Measurements from ENCODE around the gene KSR1. TPM values are rescaled to one million over a fixed set of nuclear protein-coding genes. Genes with fewer than 3 reads are reported as not detected.
"Not testable (repeated sequence)": the region's sequence is repeated elsewhere in the genome, so short reads cannot be mapped to it uniquely, and the experiment has no call there.

KSR1 gene
- total and polyA plus RNA-seq, 2 experiments from 2014 or later: 7.8 to 53.2 TPM

GRCh38 chr17:27666270-27666669 lies 210.0 kb downstream of the KSR1 start:
- H3K4me3 ChIP-seq; H3K4me1 Mint-ChIP-seq; H3K36me3 Mint-ChIP-seq (ENCODE audit: low read depth); H3K9me3 Mint-ChIP-seq; H3K27ac ChIP-seq (ENCODE audit: low read depth); H3K9me2 ChIP-seq (ENCODE audit: insufficient read depth); H3K27ac Mint-ChIP-seq; H3K36me3 ChIP-seq (ENCODE audit: insufficient read depth); H3K4me1 ChIP-seq (ENCODE audit: insufficient read depth); H4K20me1 ChIP-seq (replicated peaks; ENCODE audit: insufficient read depth); H3K4me3 Mint-ChIP-seq; H3F3A ChIP-seq (replicated peaks; ENCODE audit: low read depth); H3K4me2 ChIP-seq; DNase-seq (ENCODE audit: low spot score); H3K27me3 ChIP-seq (ENCODE audit: insufficient read depth); H3K27me3 Mint-ChIP-seq (ENCODE audit: insufficient read depth, low read depth, poor library complexity); ATAC-seq; H3K79me2 ChIP-seq (replicated peaks; ENCODE audit: insufficient read depth); H2AFZ ChIP-seq: not testable (repeated sequence)

- Histone ChIP-seq H2AFZ (no peak overlapping the region), H3K4me2 (no peak overlapping the region), H3K36me3 (ENCODE audit: insufficient read depth) (no peaks in the 10 kb centered on the region), H3K9me2 (ENCODE audit: insufficient read depth) (no peaks in the 10 kb centered on the region), H3K79me2 (replicated peaks; ENCODE audit: insufficient read depth) (no peaks in the 10 kb centered on the region), H3K27me3 (ENCODE audit: insufficient read depth) (no peaks in the 10 kb centered on the region), H3K4me1 (ENCODE audit: insufficient read depth) (no peaks in the 10 kb centered on the region), H3K27ac (ENCODE audit: low read depth) (no peak overlapping the region), H3K4me3 (no peak overlapping the region), H4K20me1 (replicated peaks; ENCODE audit: insufficient read depth) (no peaks in the 10 kb centered on the region), H3F3A (replicated peaks; ENCODE audit: low read depth) (no peaks in the 10 kb centered on the region)
- no peak overlapping the region for H3K27ac Mint-ChIP-seq
- peaks cover 3% of the 10 kb centered on the region; the same call in 1 of the 3 replicates for H3K9me3 Mint-ChIP-seq
- ATAC-seq (no peak), DNase-seq (ENCODE audit: low spot score) (no peak)
- TF ChIP-seq CTCF (conservative IDR thresholded peaks at IDR 0.05; ENCODE audit: low read depth in 2 of 2) (no peak), ETS1 (IDR thresholded peaks at IDR 0.05) (no peak), ZNF462 (CRISPR knock-in tag; IDR thresholded peaks at IDR 0.05) (no peak), STAT1 (IDR thresholded peaks at IDR 0.05; ENCODE audit: unreplicated experiment) (no peak), POLR2AphosphoS5 (IDR thresholded peaks at IDR 0.05; ENCODE audit: low read depth) (no peak), NANOG (IDR thresholded peaks at IDR 0.05; ENCODE audit: borderline replicate concordance) (no peak)
- H3K27me3 Mint-ChIP-seq (ENCODE audit: insufficient read depth, low read depth, poor library complexity): peaks cover 12% of the 10 kb centered on the region
- H3K4me1 Mint-ChIP-seq: no peaks in the 10 kb centered on the region
- H3K4me3 Mint-ChIP-seq: no peak overlapping the region
- H3K36me3 Mint-ChIP-seq (ENCODE audit: low read depth): no peaks in the 10 kb centered on the region; the same call in 2 of the 3 replicates
Measured at GRCh38 chr17:27666831-27667560, 210.7 kb downstream of the KSR1 start.
